Heart right ventricle (tissue), 16 donors: ENCODE results near the gene ZKSCAN8. TPM values are rescaled to one million over a fixed set of nuclear protein-coding genes. Genes with fewer than 3 reads are reported as not detected.
A peak's percentile ranks its signal among the peaks of the same experiment; 100 is the strongest.

Experiments used
- ATAC-seq, 8 donors: fragments of 200-7000 bp; cut with Tn5 transposase; one replicate each; pipeline ENCODE4 v1.9.1; 2020; ENCODE audit warnings: mild to moderate bottlenecking in 8 of 8, moderate library complexity in 8 of 8, moderate number of reproducible peaks in 1 of 8
- DNase-seq, 2 donors: peaks; one replicate each; pipeline ENCODE4 v3.0.0-alpha.2; 2020
- H3K27ac ChIP-seq, 10 donors: fragments of 200-600 bp; sonication (generic) in 2 of 10; one replicate each; pipeline versions ENCODE4 v1.5.0 to v1.8.0; 2020 to 2022; ENCODE audit warnings: mild to moderate bottlenecking in 3 of 10
- H3K27me3 ChIP-seq, 7 donors: fragments of 200-600 bp; one replicate each; pipeline ENCODE4 v1.8.0; 2021 to 2022; ENCODE audit warnings: mild to moderate bottlenecking in 2 of 7
- H3K36me3 ChIP-seq, 9 donors: fragments of 200-600 bp; sonication (generic) in 1 of 9; one replicate each; pipeline versions ENCODE4 v1.5.0 to v1.8.0; 2020 to 2022; ENCODE audit warnings: mild to moderate bottlenecking in 2 of 9
- H3K4me1 ChIP-seq, 9 donors: fragments of 200-600 bp; sonication (generic) in 1 of 9; one replicate each; pipeline versions ENCODE4 v1.5.0 to v1.8.0; 2020 to 2022; ENCODE audit warnings: mild to moderate bottlenecking in 4 of 9
- H3K4me3 ChIP-seq, 10 donors: fragments of 200-600 bp; sonication (generic) in 2 of 10; one replicate each; pipeline versions ENCODE4 v1.5.0 to v1.8.0; 2020 to 2022; ENCODE audit warnings: mild to moderate bottlenecking in 7 of 10, moderate library complexity in 2 of 10
- H3K9me3 ChIP-seq, 11 donors: fragments of 200-600 bp in 10 of 11; sonication (generic) in 2 of 11; one replicate each; pipeline versions ENCODE4 v1.5.0 to v1.8.0; 2013 to 2022; ENCODE audit warnings: mild to moderate bottlenecking in 2 of 11, control low read depth in 1 of 11, moderate library complexity in 1 of 11
- WGBS, 2 donors: extraction: QIAGEN DNeasy Blood & Tissue Kit; methylation state at CpG; one replicate each; pipeline ENCODE4 v1.1.7; 2013; ENCODE audit warnings: inconsistent platforms in 1 of 2; 5-methylcytosine and 5-hydroxymethylcytosine counted together
- intact Hi-C, 10 donors: fragments of 100-400 bp; cut with DNase I; formaldehyde crosslinking; loops; one replicate each; pipeline versions ENCODE4 v1.11.1 to v1.14.2; 2022
- polyA plus RNA-seq, 2 donors: library from polyadenylated mRNA; stranded (reverse); fragments of 200-250 nt; gene quantifications; one replicate each; pipeline ENCODE4 v1.2.3, GENCODE V29; 2013
- total RNA-seq, 10 donors: library from RNA; stranded (reverse); fragmentation: NEBNext Ultra II Directional in 3 of 10; extraction: Animal tissue kit (Norgen Biotek cat#: 25700) in 3 of 10; gene quantifications; one replicate each; pipeline versions ENCODE4 v1.2.1 to v1.2.4, GENCODE V29; 2021 to 2023
- TF ChIP-seq, protein P1 (sequence below), 9 donors: fragments of 200-600 bp; sonication (generic) in 2 of 9; IDR thresholded peaks; one replicate each; pipeline versions ENCODE4 v1.5.0 to v1.8.0; 2021 to 2022; ENCODE audit warnings: antibody characterized with exemption in 9 of 9, mild to moderate bottlenecking in 5 of 9, moderate library complexity in 1 of 9
- donor health status: Arrhythmogenic right ventricular cardiomyopathy.
- donor health status: ischemic (EF 13 %, LVEDD 7.1; RV severe dilation, severe dysfunction).
- donor health status: healthy with polysubstance abuse.
- donor health status: DM: no; HTN: yes; CAD: no.
- donor health status: DM: no; HTN: no; CAD: no.
- donor health status: ischemic (EF 25% LVEDD 6.9; RV normal size, moderate dysfunction).
- donor health status: ischemic (EF 25% LVEDD 5.7; RV mildly dilated, moderate dysfunction).
- donor health status: healthy.
- donor health status: DM: yes; HTN: yes; CAD: no.
- donor health status: Ischemic cardiomyopathy.
- donor health status: ischemic (EF 35%, LVEDD 5.7; RV mildly dilated, moderate dysfunction).
- donor health status: nonischemic (EF 11% LVEDD 7.7; RV severe dilation, severe dysfunction).
- donor health status: DM: yes; HTN: yes; CAD: no.
- donor health status: PGD.
- donor health status: ischemic (EF 29% LVEDD 5.4; RV normal size, mild dysfunction).
- donor health status: nonischemic (EF 23%, LVEDD 6.1; RV moderate dilation, normal function).

Gene ZKSCAN8
- total and polyA plus RNA-seq, 12 donors, result 2.7 to 18.5 (median 14.0) TPM

DNA sequence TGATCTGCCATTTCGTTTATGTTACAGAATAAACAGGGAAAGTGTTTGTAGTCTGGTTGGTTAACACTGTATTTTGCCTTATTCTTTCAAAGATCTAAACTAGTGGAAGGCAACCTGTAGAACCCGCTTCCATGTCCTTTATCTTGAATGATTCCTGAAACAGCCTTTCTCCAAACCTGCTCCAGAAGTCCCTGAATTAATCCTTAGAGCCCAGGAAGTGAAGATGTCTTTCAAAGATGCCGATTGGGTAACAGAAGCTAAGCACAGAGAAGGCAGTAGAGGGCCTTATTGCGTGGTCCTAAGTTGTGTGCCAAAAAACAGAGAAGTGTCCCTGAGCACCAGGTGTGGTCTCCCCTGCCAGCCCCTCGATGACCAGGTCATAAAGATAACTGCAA, 36.4 kb upstream of the ZKSCAN8 start:
- Histone ChIP-seq H3K36me3 (no peaks in the 10 kb centered on the region), H3K4me3 (peak overlapping the region; percentile 60 to 88 (median 78)), H3K27me3 (no peaks in the 10 kb centered on the region), H3K27ac (peak overlapping the region in 8 of 10 donors; percentile 66 to 91 (median 82)), H3K4me1 (peaks cover 0 to 13% (median 4%) of the 10 kb centered on the region in 9 donors), H3K9me3 (no peaks in the 10 kb centered on the region)
- intact Hi-C loops, result no loop called here
- ATAC-seq (no peak), DNase-seq (no peak)
- TF ChIP-seq, protein P1, sequence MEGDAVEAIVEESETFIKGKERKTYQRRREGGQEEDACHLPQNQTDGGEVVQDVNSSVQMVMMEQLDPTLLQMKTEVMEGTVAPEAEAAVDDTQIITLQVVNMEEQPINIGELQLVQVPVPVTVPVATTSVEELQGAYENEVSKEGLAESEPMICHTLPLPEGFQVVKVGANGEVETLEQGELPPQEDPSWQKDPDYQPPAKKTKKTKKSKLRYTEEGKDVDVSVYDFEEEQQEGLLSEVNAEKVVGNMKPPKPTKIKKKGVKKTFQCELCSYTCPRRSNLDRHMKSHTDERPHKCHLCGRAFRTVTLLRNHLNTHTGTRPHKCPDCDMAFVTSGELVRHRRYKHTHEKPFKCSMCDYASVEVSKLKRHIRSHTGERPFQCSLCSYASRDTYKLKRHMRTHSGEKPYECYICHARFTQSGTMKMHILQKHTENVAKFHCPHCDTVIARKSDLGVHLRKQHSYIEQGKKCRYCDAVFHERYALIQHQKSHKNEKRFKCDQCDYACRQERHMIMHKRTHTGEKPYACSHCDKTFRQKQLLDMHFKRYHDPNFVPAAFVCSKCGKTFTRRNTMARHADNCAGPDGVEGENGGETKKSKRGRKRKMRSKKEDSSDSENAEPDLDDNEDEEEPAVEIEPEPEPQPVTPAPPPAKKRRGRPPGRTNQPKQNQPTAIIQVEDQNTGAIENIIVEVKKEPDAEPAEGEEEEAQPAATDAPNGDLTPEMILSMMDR (IDR thresholded peaks at IDR 0.05), result no peak
- 23 to 35% methylated on average over 5 of the region's 5 CpGs for WGBS, 2 donors

- ATAC-seq, result no peak
- no peak overlapping the region for H3K4me3 ChIP-seq
- no peaks in the 10 kb centered on the region for H3K9me3 ChIP-seq
- DNase-seq, result no peak
- 80 to 81% methylated on average over 3 of the region's 3 CpGs for WGBS, 2 donors
- intact Hi-C loops, result no loop called here
- TF ChIP-seq, protein P1 (IDR thresholded peaks at IDR 0.05), result no peak
- H3K27ac ChIP-seq, result no peak overlapping the region
- H3K4me1 ChIP-seq, result peaks cover 0 to 13% (median 4%) of the 10 kb centered on the region in 9 donors
- H3K27me3 ChIP-seq, result no peaks in the 10 kb centered on the region
- no peaks in the 10 kb centered on the region for H3K36me3 ChIP-seq
Measured at GRCh38 chr6:28107506-28107905, 34.2 kb upstream of the ZKSCAN8 start.

- peaks cover 0 to 30% (median 16%) of the 10 kb centered on the region in 9 donors for H3K36me3 ChIP-seq
- H3K4me3 ChIP-seq, result no peak overlapping the region
- TF ChIP-seq, protein P1 (IDR thresholded peaks at IDR 0.05), result no peak
- DNase-seq (no peak), ATAC-seq (no peak)
- no peaks in the 10 kb centered on the region for H3K9me3 ChIP-seq
- no peaks in the 10 kb centered on the region for H3K4me1 ChIP-seq
- intact Hi-C loops, result no loop called here
- WGBS, 2 donors, result 77 to 78% methylated on average over 3 of the region's 3 CpGs
- no peaks in the 10 kb centered on the region for H3K27me3 ChIP-seq
- H3K27ac ChIP-seq, result no peak overlapping the region
Measured at GRCh38 chr6:28111964-28112363, 29.7 kb upstream of the ZKSCAN8 start.

- no peaks in the 10 kb centered on the region for H3K27me3 ChIP-seq
- TF ChIP-seq, protein P1 (IDR thresholded peaks at IDR 0.05), result no peak
- DNase-seq, result no peak
- H3K9me3 ChIP-seq, result no peaks in the 10 kb centered on the region
- H3K4me3 ChIP-seq, result no peak overlapping the region
- no peak for ATAC-seq
- peaks cover 0 to 68% (median 22%) of the 10 kb centered on the region in 9 donors for H3K36me3 ChIP-seq
- no peaks in the 10 kb centered on the region for H3K4me1 ChIP-seq
- intact Hi-C loops, result no loop called here
- H3K27ac ChIP-seq, result no peak overlapping the region
- WGBS, 2 donors, result 66 to 78% methylated on average over 2 of the region's 2 CpGs
Measured at GRCh38 chr6:28115799-28116198, 25.9 kb upstream of the ZKSCAN8 start.
